ENCODE results near the gene ASCL4. TPM values are rescaled to one million over a fixed set of nuclear protein-coding genes. Genes with fewer than 3 reads are reported as not detected.

The ASCL4 gene
- total and polyA plus RNA-seq, 2 of the 13 experiments (the other 11 are each of a cell fraction or from before 2014, with no cell fraction given): not detected

DNA sequence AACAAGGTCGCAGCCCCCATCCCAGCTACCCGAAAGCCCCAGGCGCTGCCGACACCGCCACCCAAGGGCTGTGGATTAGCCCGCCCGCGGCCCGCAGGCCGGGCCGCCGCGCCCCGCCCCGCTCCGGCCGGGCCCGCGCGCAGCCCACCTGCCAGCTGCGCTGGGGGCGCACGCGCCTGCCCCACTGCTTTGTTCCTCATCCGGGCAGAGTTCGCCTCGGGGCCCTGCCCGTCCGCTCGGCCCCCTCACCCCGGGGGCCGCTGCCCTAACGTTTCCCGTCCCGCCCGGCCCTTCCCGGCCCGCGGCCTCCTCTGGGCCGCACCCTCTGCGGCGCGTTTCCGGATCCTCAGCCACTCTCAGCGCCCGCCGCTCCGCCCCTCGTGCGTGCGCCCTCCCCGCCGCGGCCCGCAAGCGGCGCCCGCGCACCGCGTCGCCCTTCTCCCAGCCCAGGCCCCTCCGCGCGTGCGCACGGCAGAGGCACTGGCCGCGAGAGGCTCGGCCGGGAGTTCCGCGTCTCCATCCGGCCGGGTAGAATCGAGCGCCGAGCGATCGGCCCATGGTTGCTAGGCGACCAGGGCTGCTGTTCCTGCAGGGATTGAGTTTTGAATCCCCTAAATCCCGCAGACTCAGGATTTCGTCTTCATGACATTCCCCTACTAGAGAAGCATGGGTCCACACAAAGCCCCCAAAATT is 13.5 kb upstream of the ASCL4 start, which contains the start of gene PRDM4 (continued):
- TF ChIP-seq FOXK1 (CRISPR knock-in tag; IDR thresholded peaks at IDR 0.05; ENCODE audit: borderline replicate concordance, low read depth) (no peak), SIN3A (IDR thresholded peaks at IDR 0.05; ENCODE audit: borderline replicate concordance, low read depth, low read length) (no peak), NR0B2 (CRISPR knock-in tag; IDR thresholded peaks at IDR 0.05) (no peak), PHF8 (CRISPR knock-in tag; IDR thresholded peaks at IDR 0.05) (peak; percentile 93), EZH2 (conservative IDR thresholded peaks at IDR 0.05; ENCODE audit: low read depth, low read length) (no peak), ZXDC (CRISPR knock-in tag; IDR thresholded peaks at IDR 0.05) (peak; percentile 55; the same call in 1 of the 2 replicates), ELF4 (CRISPR knock-in tag; IDR thresholded peaks at IDR 0.05; ENCODE audit: borderline replicate concordance) (no peak), SOX13 (IDR thresholded peaks at IDR 0.05) (no peak), SOX13 (CRISPR knock-in tag; conservative IDR thresholded peaks at IDR 0.05 in 1 of 2, IDR thresholded peaks at IDR 0.05 in 1 of 2) (no peak; a peak in 1 of 4 replicates), DPF2 (CRISPR knock-in tag; IDR thresholded peaks at IDR 0.05; ENCODE audit: borderline replicate concordance, low read depth) (no peak), THAP11 (CRISPR knock-in tag; IDR thresholded peaks at IDR 0.05) (peak; percentile 86), ZFP90 (CRISPR knock-in tag; IDR thresholded peaks at IDR 0.05; ENCODE audit: borderline replicate concordance) (0 out of 2 replicates have a peak, but pooled peaks have one; percentile 24), NFE2L2 (IDR thresholded peaks at IDR 0.05; ENCODE audit: low read length) (no peak), NFKB2 (CRISPR knock-in tag; IDR thresholded peaks at IDR 0.05; ENCODE audit: borderline replicate concordance) (peak; percentile 36; the same call in 1 of the 2 replicates), MXI1 (IDR thresholded peaks at IDR 0.05; ENCODE audit: borderline replicate concordance, low read depth, low read length) (peak; percentile 89; the same call in 2 of the 3 replicates), YEATS4 (CRISPR knock-in tag; IDR thresholded peaks at IDR 0.05; ENCODE audit: borderline replicate concordance) (peak; percentile 92; the same call in 1 of the 2 replicates), ZBTB42 (CRISPR knock-in tag; IDR thresholded peaks at IDR 0.05) (no peak), ZNF629 (CRISPR knock-in tag; conservative IDR thresholded peaks at IDR 0.05) (0 out of 2 replicates have a peak, but pooled peaks have one; percentile 39), ASH2L (IDR thresholded peaks at IDR 0.05; ENCODE audit: insufficient read length, low read depth, low read length) (peak; percentile 68), ZFY (CRISPR knock-in tag; IDR thresholded peaks at IDR 0.05) (peak; percentile 97), GPN1 (CRISPR knock-in tag; IDR thresholded peaks at IDR 0.05; ENCODE audit: borderline replicate concordance) (no peak), MIER2 (CRISPR knock-in tag; IDR thresholded peaks at IDR 0.05) (no peak), CHD2 (IDR thresholded peaks at IDR 0.05; ENCODE audit: low read depth, low read length) (peak; percentile 87), LBX2 (CRISPR knock-in tag; IDR thresholded peaks at IDR 0.05; ENCODE audit: borderline replicate concordance) (no peak)
- TF ChIP-seq, protein P1, sequence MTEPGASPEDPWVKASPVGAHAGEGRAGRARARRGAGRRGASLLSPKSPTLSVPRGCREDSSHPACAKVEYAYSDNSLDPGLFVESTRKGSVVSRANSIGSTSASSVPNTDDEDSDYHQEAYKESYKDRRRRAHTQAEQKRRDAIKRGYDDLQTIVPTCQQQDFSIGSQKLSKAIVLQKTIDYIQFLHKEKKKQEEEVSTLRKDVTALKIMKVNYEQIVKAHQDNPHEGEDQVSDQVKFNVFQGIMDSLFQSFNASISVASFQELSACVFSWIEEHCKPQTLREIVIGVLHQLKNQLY (CRISPR knock-in tag; IDR thresholded peaks at IDR 0.05): no peak
